AG08395 (cell line): Measurements from ENCODE around the gene CRKL.
"Not testable (repeated sequence)": the region's sequence is repeated elsewhere in the genome, so short reads cannot be mapped to it uniquely, and the experiment has no call there.

ENCODE experiments used
- DNase-seq: peaks from one replicate; pipeline ENCODE4 v3.0.0; 2012; ENCODE audit warnings: mixed read lengths, low spot score

CRKL gene

DNA sequence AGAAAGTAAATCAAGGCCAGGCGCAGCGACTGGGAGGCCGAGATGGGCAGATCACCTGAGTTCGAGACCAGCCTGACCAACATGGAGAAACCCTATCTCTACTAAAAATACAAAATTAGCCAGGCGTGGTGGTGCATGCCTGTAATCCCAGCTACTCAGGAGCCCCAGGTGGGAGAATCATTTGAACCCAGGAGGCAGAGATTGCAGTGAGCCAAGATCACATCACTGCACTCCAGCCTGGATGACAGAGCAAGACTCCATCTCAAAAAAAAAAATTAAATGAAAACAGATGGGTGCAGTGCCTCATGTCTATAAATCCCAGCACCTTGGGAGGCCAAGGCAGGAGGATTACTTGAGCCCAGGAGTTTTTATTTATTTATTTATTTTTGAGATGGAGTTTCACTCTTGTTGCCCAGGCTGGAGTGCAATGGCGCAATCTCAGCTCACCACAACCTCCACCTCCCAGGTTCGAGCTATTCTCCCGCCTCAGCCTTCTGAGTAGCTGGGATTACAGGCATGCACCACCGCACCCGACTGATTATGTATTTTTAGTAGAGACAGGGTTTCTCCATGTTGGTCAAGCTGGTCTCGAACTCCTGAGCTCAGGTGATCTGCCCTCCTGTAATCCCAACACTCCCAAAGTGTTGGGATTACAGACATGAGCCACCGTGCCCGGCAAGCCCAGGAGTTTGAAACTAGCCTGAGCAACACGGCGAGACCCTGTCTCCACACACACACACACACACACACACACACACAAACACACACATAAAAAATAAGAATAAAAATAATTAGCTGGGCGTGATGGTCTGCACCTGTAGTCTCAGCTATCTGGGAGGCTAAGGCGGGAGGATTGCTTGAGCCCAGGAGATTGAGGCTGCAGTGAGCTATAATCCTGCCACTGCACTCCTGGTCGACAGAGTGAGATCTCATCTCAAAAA, 15.8 kb upstream of the CRKL start:
- not testable (repeated sequence) for DNase-seq

DNA sequence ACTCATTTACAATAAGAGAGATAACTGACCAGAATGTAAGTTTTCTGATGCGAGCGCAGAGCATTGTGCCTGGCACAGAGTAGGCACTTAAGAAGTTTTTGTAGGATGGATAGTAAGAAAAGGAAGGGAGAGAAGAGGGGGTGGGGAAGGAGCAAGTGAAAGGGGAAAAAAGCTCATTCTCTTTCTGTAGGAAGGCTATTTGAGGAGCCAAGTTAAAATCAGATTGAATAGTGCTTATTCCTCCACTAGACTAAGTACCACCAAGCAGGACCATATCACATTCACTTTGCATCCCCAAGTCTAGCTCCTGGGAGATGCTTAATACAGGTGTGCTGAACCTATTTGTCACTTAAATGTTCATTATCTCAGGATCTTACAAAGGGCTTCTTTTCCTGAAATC, 14.1 kb upstream of the CRKL start:
- DNase-seq: no peak

DNA sequence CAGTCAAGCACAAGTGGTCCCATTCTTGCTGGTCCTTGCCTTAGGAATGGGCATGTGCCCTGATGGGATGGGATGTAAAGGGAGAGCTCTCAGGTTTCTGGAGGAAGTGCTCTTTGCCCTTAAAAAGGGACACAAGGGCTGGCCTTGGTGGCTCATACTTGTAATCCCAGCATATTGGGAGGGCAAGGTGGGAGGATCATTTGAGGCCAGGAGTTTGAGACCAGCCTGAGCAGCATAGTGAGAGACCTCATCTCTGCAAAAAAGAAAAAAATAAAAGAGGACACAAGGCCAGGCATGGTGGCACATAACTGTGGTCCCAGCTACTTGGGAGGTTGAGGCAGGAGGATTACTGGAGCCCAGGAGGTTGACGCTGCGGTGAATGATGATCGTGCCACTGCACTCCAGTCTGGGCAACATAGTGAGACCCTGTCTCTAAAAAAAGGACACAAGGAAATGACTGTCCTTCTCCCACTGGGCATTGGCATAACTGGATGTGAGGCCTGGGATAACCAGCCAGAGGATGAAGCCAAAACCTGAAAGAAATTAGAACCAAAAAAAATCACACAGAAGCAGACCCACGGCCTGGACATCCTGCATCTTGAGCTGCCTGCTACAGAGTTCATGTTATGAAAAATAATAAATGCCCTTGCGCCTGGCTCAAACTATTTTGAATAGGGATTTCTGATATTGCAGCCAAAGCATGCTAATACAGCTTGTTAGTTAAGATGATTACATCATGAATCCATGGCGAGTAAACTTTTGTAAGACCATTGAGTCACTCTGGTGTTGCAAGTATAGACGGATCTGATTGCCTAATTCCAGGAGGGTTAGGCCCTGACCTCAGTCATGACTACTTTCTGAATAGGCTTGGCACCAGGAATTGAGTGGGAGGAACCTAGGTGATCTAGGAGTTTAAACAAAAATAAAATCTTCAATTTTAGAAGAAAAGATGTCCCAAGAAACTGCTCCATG, 12.9 kb upstream of the CRKL start:
- DNase-seq: peak; percentile 93

DNA sequence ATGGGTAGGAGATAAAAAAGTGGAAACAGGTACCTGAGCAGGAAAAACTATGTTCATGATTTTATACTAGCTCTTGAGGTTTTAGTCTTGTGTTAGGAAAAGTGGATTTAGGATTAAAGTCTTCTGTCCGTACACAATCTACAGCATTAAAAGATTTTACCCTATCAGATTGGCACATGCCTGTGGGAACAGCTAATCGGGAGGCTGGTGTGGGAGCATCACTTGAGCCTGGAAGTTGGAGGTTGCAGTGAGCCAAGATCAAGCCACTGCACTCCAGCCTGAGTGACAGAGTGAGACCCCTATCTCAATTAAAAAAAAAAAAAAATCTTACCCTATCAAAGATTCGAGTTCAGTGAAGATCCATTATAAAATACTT, 12.2 kb upstream of the CRKL start:
- DNase-seq: no peak

DNA sequence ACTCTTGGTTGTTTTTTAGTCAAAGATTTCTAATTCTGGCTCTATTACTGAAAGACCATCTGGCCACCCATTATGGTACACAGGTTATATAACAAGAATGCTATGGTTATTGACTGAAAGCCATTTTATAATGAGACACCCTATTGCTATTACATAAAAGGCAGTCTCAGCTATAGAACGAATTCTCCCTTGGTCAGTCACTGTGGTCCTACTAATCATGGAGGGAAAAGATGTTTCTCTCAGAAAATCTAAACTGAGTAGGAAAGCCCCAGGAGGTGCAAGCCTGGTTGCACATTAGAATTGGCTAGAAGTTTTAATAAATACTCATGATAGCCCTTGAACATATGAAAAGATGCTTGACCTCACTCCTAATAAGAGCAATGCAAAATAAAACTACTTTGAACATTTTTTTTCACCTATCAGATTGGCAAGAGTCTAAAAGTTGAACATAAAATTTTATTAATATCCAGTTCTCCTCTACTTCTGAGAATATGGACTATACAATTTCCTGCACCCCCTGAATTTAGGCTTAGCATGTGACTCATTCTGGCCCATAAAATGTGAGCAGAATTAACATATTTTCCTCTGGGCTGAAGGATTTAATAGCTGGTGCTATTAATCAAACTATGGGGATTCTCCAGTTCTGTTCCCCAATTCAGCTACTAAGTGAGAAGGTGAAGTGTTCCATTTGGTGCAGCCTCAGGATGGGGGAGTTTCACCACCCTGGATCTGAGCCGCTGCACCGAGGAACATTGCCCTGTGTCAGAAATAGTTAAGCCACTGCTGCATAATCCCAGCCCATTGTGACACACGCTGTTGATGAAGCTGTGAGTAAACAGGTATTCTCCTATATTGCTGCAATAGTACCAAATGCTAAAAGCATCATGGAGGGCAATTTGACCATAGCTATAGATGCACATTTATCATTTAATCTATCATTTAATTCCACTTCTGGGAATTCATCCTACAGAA, 11.5 kb upstream of the CRKL start:
- no peak for DNase-seq

DNA sequence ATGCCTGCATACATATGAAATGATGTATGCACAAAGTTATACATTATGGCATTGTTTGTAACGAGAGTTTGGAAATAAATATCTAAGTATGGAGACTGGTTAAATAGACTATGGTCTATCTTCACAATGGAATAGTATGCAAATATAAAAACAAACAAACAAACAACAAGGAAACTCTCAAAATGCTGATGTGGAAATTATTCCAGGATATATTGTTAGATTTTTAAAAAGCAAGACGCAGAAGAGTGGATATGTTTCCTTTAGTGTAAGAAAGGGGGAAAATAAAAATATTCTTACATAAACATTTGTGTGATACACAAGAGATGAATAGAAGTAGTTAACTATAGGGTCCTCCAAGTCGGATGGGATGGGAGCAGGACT, 10.8 kb upstream of the CRKL start:
- DNase-seq: no peak

DNA sequence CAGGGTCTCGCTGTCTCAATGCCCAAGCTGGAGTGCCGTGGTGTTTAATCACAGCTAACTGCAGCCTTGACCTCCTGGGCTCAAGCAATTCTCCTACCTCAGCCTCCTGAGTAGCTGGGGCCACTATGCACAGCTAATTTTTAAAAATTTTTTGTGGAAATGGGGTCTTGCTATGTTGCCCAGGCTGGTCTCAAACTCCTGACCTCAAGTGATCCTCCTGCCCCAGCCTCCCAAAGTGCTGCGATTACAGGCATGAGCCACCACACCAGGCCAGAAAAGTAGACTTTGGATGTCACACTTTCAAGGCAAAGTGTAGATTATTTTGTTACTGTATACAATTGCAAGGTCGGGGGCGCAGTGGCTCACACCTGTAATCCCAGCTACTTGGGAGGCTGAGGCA, 8.5 kb upstream of the CRKL start:
- DNase-seq: not testable (repeated sequence)

DNA sequence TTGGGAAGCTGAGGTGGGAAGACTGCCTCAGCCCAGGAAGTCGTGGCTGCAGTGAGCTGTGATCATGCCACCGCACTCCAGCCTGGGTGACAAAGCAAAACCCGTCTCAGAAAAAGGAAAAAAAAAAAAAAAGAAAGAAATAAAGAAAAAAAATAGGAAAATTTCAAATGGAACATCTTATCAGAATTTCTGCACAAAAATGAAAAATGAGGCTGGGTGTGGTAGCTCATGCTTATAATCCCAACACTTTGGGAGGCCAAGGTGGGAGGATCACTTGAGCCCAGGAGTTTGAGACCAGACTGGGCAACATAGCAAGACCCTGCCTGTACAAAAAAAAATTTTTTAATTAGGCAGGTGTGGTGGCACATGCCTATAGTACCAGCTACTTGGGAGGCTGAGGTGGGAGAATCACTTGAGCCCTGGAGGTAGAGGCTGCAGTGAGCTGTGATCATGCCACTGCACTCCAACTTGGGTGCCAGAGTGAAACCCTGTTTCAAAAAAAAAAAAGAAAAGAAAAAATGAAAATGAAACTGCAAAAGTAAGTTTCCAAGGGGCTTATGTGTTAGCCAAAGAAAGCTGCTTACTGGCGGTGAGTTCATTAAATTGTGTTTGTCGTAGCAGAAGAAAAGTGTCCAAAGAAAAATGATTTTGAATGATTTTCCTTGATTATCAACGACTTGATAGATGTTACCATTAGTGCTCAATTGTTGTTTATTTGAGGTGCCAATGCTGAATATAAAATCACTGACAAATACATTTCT, 7.5 kb upstream of the CRKL start:
- no peak for DNase-seq

DNA sequence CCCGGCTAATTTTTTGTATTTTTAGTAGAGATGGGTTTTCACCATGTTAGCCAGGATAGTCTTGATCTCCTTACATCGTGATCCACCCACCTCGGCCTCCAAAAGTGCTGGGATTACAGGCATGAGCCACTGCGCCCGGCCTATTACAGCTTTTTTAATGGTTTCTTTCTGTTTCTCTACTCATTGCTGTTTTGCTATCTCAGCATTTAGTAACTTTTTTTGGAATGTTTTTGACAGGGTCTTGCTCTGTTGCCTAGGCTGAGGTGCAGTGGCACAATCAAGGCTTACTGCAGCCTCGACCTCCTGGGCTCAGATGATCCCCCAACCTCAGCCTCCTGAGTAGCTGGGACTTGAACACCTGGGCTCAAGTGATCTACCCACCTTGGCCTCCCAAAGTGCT, 4.7 kb upstream of the CRKL start:
- DNase-seq: no peak

DNA sequence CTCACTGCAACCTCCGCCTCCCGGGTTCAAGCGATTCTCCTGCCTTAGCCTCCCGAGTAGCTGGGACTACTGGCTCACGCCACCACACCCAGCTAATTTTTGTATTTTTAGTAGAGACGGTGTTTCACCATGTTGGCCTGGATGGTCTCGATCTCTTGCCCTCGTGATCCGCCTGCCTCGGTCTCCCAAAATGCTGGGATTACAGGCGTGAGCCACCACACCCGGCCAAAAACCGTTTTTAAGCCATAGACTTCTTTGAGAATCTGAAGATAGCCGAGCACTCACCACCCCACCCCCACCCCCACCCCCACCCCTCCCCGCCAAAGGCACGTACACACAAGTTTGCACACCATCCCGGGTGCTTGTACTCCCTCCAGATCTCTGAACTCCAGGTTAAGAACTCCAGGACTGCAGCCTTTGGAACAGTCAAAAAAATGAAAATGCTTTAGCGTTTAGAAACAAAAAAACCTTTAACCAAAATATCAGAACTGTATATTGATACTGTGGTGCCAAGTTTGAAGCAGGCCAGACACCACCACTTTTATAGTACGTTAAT, 1.5 kb downstream of the CRKL start:
- DNase-seq: no peak

DNA sequence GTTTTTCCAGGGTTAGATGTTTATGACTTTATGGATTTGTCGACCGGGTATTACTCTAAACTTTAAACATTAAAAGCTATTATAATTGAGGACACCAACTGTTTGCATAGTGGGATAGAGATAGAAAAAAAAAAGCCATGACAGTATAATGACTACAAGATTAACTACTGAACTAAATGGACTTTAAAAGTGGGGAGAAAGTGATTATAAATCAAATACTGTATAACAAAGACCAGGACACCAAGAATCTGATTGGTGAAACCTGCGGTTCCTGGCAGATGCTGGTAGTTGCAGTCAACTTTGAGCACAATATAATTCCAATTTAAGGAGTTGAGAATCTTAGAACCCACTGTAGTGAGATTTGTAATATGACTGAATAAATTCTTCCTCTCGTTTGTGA, 2.5 kb downstream of the CRKL start:
- no peak for DNase-seq

DNA sequence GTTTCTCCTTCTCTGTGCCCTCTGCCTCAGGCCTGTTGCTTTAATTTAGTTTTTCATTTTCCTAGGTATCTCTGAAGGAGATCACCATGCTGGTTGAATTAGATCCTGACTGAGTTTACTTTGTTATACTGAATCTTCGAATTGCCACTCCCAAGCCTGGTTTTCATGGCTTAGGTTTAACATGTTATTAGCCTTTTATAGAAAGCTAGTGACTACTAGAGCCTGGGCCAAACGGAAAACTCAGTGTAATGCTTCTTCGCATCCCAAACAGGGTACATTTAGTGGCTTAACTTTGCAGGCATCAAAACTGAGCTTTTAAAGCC, 3.6 kb downstream of the CRKL start:
- no peak for DNase-seq

DNA sequence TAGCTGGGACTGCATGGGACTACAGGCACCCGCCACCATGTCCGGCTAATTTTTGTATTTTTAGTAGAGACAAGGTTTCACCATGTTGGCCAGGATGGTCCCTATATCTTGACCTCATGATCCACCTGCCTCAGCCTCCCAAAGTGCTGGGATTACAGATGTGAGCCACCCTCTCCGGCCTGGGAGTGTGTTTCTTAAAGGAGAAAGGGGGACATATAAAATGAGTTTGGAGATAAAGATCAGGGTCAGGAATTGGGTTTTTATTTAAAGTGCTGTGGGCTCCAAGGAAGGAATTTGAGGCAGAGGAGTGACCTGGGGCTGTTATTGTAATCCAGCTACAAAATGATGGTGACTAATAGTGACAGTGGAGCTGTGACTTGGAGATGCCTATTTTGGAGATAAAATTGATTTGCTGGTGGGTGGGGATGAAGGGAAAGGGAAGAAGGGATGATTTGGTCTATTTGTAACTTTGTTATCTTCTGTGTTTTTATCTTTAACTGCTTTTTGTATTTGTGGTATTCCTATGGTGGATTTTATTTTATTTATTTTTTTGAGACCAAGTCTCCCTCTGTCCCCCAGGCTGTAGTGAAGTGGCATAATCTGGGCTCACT, 5.0 kb downstream of the CRKL start:
- no peak for DNase-seq

DNA sequence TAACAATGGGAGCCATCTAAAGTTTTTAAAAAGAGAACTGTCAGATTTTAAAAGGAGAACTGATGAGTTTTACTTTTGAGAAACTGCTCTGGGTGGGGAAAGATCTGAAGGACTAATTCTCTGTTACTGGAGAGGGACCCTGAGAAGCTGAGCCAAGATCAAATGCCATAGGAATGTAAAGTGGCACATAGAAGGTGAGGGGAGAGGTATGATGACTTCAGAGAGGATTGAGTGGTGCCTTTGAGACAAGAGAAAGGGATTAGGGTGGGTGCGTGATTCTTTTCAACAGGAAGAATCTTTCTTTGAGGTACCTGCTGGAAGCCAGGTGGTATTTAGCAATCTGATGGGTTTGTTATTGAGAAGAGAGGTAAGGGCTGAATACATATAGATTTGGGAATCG, 9.0 kb downstream of the CRKL start:
- DNase-seq: no peak

DNA sequence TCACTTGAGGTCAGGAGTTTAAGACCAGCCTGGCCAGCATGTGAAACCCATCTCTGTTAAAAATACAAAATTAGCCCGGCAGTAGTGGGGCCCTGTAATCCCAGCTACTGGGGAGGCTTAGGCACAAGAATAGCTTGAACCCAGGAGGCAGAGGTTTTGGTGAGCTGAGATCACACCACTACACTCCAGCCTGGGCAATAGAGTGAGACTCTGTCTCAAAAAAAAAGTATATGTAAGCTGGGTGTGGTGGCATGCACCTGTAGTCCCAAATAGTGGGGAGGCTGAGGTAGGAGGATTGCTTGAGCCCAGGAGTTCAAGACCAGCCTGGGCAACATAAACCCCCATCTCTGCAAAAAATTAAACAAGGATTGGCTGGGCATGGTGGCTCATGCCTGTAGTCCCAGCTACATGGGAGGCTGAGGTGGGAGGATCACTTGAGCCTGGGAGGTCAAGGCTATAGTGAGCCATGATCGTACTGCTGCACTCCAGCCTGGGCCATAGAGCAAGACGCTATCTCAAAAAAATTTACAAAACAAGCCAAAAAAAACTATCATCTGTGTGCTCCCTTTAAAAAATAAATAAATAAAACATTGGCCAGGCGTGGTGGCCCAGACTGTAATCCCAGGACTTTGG, 10.8 kb downstream of the CRKL start:
- DNase-seq: no peak

DNA sequence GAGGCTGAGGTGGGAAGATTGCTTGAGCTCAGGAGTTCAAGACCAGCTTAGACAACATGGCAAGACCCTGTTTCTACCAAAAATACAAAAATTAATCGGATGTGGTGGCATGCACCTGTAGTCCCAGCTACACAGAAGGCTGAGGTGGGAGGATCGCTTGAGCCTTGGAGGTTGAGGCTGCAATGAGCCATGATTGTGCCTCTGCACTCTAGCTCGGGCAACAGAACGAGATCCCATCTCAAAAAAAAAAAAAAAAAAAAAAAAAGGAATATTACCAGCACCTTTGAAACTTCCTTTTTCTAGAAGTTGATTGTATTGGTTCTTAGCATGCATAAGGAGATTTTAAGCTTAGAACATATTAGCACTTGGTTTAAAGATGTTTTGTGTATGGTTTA, 11.4 kb downstream of the CRKL start:
- no peak for DNase-seq

DNA sequence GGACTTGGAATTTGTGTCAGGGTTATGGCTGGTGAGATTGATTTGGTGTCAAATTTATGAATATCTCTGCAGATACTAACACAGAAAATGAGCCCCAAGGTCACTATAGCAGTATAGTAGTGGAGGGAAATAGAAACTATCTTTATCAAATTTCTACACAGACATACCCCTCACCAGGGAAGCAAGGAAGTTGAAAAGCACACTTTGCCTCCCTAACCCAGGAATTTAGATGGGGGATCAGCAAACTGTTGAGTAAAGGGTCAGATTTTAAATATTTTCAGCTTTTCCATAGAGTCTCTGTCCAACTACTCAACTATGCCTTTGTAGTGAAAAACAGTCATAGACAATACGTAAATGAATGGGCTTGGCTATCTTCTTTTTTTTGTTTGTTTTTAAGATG, 12.8 kb downstream of the CRKL start:
- DNase-seq: no peak

DNA sequence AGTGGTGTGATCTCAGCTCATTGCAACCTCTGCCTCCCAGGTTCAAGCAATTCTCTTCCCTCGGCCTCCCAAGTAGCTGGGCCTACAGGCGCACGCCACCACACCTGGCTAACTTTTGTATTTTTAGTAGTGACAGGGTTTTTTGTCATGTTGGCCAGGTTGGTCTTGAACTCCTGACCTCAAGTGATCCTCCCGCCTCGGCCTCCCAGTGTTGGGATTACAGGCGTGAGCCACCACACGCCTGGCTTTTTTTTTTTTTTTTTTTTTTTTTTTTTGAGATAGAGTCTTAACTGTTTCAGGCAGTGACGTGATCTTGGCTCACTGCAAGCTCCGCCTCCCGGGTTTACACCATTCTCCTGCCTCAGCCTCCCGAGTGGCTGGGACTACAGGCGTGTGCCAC, 13.2 kb downstream of the CRKL start:
- DNase-seq: not testable (repeated sequence)

DNA sequence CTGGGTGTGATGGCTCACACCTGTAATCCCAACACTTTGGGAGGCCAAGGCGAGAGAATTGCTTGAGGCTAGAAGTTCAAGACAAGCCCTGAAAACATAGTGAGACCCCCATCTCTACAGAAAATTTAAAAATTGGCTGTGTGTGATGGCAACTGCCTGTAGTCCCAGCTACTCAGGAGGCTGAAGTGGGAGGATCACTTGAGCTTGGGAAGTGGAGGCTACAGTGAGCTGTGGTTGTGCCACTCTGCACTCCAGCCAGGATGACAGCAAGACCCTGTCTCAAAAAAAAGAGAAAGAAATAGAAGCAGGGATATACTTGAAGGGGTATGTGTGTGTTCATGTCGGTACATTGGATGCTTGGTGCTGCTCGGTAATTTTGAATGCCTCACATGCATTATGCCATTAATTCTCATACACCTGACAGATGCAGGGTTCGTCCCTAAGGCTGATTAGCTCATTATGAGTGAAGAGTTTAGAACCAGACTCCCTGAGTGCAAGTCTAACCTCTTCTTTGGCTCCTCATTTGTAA, 14.0 kb downstream of the CRKL start:
- DNase-seq: no peak

DNA sequence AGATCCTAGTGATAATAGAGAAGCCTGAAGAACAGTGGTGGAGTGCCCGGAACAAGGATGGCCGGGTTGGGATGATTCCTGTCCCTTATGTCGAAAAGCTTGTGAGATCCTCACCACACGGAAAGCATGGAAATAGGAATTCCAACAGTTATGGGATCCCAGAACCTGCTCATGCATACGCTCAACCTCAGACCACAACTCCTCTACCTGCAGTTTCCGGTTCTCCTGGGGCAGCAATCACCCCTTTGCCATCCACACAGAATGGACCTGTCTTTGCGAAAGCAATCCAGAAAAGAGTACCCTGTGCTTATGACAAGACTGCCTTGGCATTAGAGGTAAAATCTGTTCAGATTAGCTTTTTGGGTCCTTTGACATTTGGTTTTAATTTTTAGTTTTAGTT, 16.7 kb downstream of the CRKL start:
- DNase-seq: no peak
